Measurements from ENCODE around the gene ZNF333.

- no peak for TF ChIP-seq ZNF398 (tag by site-specific recombination; IDR thresholded peaks at IDR 0.05)
- TF ChIP-seq, protein P1, sequence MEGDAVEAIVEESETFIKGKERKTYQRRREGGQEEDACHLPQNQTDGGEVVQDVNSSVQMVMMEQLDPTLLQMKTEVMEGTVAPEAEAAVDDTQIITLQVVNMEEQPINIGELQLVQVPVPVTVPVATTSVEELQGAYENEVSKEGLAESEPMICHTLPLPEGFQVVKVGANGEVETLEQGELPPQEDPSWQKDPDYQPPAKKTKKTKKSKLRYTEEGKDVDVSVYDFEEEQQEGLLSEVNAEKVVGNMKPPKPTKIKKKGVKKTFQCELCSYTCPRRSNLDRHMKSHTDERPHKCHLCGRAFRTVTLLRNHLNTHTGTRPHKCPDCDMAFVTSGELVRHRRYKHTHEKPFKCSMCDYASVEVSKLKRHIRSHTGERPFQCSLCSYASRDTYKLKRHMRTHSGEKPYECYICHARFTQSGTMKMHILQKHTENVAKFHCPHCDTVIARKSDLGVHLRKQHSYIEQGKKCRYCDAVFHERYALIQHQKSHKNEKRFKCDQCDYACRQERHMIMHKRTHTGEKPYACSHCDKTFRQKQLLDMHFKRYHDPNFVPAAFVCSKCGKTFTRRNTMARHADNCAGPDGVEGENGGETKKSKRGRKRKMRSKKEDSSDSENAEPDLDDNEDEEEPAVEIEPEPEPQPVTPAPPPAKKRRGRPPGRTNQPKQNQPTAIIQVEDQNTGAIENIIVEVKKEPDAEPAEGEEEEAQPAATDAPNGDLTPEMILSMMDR (tag by site-specific recombination; IDR thresholded peaks at IDR 0.05): no peak
- no peak for TF ChIP-seq ZNF138 (tag by site-specific recombination; IDR thresholded peaks at IDR 0.05; ENCODE audit: borderline replicate concordance)
- no peak for TF ChIP-seq ELK4 (IDR thresholded peaks at IDR 0.05; ENCODE audit: borderline replicate concordance, low read depth, low read length)
- TF ChIP-seq TRIM28 (IDR thresholded peaks at IDR 0.05; ENCODE audit: borderline replicate concordance, low read length): no peak
- TF ChIP-seq ZNF449 (tag by site-specific recombination; IDR thresholded peaks at IDR 0.05): no peak
- TF ChIP-seq ZNF76 (tag by site-specific recombination; IDR thresholded peaks at IDR 0.05; ENCODE audit: borderline replicate concordance, low read depth): no peak
- no peak for TF ChIP-seq ZFP37 (tag by site-specific recombination; IDR thresholded peaks at IDR 0.05)
- no peak for TF ChIP-seq ZNF292 (tag by site-specific recombination; IDR thresholded peaks at IDR 0.05; ENCODE audit: borderline replicate concordance, low read depth)
Observed at GRCh38 chr19:14769201-14769600, 79.4 kb downstream of the ZNF333 start.

All from HEK293 (cell line).